Colon (tissue), 2 donors: ENCODE measurements around the gene DPM3.
"Not testable (repeated sequence)": the region's sequence is repeated elsewhere in the genome, so short reads cannot be mapped to it uniquely, and the experiment has no call there.

Experiments
- FAIRE-seq: peaks from 2 replicates; lab custom pipeline; 2012; peaks lifted over from hg19 to GRCh38; lab: Jason Lieb, UNC
- donor health status: control.
- donor health status: control.

The DPM3 gene

DNA sequence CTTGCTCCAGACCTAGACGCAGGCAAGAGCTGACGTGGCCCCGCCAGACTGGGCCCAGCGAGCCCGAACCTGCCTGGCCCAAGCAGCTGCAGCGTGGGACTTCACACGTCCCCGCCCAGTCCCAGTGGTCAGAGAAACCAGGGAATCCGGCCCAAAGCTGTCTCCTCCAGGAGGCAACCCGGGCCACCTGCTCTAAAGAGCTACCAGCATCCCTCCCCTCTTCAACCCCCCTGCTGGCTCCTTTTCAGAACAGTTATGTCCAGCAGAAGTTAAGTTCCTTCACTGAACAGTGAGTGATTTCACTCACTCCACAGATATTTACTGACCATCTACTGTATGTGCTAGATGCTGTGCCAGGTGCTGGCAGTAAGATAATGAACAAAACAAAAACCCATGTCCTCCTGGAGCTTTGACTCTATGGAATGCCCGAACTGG, 14.8 kb downstream of the DPM3 start:
- no peak for FAIRE-seq

- no peak for FAIRE-seq
These were observed 15.5 kb downstream of the DPM3 start for GRCh38 chr1:155124503-155125463.

- no peak for FAIRE-seq
These were observed 16.5 kb downstream of the DPM3 start for GRCh38 chr1:155123801-155124200.

DNA sequence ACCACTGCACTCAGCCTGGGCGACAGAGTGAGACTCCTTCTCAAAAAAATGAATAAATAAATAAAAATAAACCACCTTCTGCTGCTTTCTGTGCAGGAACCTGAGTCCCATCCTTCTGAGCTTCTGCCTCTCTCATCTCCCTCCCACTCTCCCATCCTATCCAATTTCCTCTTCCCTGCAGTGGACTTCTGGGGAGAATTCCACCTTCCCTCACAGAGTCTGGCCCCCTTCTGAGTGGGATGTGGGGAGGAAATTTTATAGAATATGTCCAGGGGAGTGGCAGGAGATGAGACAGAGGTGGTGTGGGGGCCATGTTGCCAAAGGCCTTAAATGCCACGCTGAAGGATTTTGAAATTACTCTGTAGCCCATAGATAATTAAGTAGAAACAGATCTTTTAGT, 18.0 kb downstream of the DPM3 start:
- FAIRE-seq, result no peak

DNA sequence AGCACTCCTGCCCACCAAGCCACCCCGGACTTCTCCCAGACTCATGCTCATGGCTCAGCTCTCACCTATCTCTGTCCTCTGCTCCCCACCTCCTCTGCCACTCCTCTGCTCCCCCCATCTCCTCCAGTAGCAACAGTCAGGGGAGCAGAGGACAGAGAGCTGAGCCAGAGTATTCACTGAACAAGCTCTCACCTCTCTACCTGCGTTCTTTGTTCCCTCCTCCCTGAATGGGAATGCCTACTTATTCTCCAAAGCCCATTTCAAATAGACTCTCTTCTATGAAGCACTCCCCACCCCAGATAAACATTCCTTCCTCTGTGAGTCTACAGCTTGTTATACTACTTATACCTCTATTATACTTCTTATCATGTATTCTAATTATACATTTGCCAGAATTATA, 19.1 kb downstream of the DPM3 start:
- no peak for FAIRE-seq

- no peak for FAIRE-seq
These were observed 20.1 kb downstream of the DPM3 start for GRCh38 chr1:155120253-155120652.

DNA sequence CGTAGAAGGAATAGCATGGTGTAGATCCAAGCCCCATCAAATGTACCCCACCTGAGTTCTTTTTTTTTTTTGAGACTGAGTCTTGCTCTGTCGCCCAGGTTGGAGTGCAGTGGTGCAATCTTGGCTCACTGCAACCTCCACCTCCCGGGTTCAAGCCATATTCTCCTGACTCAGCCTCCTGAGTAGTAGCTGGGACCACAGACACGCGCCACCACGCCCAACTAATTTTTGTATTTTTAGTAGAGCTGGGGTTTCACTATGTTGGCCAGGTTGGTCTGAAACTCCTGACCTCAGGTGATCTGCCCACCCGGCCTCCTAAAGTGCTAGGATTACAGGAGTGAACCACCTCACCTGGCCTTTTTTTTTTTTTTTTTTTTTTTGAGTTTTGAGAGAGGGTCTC, 22.2 kb downstream of the DPM3 start:
- not testable (repeated sequence) for FAIRE-seq

GRCh38 chr1:155117610-155118009, 22.7 kb downstream of the DPM3 start:
- FAIRE-seq, result no peak

DNA sequence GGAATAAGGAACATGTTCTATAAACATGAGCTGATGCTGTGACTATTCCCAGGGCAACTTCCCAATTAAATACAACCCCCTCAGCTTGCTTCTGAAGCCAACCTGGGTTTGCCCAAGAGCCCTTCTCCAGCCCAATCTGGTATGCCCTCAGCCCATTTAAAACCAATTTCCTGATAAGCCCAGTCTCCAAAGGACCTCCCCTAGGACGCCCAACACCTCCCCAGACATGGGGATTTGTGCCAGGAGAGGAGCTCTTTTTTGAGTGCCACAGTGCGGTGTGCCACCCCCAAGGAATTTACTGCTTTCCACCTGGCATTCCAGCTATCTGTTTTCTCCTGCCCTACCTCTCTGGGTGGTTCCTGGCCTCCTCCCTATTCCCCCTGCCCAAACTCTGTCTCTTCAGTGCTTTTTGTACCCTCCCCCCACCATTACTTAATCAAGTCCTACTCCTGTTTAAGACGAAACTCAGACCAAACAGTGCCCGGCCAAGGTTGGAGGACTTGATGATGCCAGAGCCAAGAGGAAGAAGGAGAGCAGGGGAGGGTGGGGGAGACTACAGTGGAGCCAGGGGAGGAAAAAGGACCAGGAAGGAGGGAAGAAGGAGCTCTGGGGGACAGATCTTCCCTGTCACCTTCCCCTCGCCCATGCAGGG, 24.1 kb downstream of the DPM3 start:
- FAIRE-seq, result no peak

GRCh38 chr1:155113450-155113980, 26.8 kb downstream of the DPM3 start:
- no peak for FAIRE-seq

GRCh38 chr1:155110826-155111225, 29.5 kb downstream of the DPM3 start:
- FAIRE-seq, result no peak

DNA sequence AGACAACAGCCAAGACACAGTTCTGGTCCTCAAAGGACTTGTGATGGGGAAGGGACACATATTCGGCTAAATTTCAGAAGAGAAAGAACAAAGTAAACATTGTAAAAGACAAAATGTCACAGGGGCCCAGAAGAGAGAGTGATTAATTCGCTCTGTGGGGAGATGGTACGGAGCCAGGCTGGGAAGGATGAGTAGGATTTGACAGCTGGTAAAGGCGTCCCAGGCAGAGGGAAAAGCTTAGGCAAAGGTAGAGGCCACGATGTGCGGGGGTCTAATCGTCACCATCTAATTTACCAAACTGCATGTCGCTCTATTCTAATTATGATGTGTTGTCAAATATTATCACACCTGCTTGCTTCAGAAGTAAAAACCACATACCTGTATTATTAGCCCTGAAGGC, 29.9 kb downstream of the DPM3 start:
- FAIRE-seq, result no peak

DNA sequence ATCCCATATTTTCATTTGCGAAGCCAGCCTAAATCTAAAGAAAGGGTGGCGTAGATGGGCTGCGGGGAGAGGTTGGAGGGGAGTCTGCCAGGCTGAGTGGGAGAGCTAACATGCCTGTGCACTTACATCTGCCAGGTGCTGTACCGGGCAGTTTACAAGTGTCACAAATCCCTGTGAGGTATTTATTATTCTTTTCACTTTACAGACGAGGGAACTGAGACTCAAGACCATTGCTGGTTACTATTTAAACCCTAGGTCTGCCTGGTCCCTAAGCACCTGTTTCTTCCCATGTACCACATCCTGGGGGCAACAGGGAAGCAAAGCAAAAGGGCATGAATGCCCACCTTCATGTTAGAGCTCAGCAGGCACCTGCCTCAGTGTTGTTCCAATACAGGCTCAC, 32.0 kb downstream of the DPM3 start:
- FAIRE-seq, result no peak

DNA sequence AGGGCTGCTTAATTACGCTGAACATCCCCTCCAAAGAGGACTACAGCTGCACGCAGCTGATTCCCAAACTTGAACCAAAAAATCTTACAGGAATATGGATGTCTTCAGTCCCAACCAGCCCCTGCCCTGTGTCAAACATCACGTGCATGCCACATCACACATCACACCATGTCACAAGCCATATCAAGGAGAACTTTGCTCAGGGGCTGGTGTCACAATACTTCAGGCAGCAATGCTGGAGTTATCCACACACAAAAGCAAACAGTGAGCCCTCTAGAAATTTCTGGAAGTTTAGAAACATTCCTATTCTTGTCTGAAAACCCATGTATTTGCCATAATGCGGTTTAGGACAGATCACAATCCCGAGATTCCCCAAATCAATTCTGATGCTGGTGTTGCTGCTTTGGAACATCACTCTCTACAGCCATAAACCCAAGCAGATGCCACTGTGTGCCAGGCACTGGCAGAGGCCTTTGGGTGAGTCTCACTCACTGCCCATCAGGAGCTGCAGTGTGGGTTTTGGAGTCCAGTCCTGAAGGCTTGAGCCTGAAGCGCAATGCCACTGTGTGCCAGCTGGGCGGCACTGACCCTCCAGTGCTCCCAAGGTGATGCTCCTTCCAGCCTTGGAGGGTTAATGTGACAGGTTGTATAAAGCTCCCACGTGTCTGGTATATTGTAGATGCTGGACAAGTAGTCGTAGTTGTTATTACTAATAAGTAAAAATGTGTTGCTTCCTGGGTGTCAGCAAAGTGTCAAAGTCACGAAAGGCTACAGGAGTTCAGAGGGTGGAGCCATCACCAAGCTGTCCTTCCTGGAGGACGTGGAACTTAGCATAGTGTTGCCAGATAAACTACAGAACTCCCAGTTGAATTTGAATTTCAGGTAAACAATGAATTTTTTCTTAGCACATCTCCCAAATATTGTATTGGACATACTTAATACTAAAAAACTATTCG, 32.7 kb downstream of the DPM3 start:
- no peak for FAIRE-seq

GRCh38 chr1:155106862-155107261, 33.5 kb downstream of the DPM3 start:
- FAIRE-seq, result no peak

DNA sequence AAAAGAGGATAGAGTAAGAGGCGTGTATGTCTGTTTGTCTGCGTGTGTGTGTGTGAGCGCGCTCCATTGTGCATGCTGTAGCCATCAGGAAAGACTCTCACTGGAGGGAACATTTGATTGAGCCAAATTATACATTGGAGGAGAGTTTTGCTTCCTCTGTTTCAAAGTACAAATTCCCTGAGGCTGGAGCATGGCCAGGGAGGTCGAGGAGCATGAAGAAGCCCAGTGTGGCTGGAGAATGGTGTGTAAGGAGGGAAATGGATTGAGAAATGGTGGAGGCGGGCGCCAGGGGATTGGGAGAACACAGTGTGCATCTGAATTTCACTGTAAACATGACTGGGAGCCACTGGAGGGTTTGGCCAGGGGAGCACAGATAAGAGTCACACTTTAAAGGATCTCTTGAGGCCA, 34.7 kb downstream of the DPM3 start:
- no peak for FAIRE-seq

GRCh38 chr1:155104605-155105534, 35.5 kb downstream of the DPM3 start:
- no peak for FAIRE-seq

DNA sequence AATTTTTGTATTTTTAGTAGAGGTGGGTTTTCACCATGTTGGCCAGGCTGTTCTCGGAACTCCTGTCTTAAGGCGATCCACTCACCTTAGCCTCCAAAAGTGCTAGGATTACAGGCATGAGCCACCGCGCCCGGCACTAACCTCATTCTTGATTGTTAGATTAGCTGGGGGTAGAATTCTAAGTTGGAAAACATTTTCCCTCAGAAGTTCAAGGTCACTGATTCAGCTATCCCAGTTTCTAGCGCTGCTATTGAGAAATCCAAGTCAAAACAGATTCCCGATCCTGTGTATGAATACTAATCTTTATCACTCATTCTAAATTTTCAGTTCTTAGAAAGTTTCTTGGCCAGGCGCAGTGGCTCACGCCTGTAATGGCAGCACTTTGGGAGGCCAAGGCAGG, 37.0 kb downstream of the DPM3 start:
- FAIRE-seq, result no peak

DNA sequence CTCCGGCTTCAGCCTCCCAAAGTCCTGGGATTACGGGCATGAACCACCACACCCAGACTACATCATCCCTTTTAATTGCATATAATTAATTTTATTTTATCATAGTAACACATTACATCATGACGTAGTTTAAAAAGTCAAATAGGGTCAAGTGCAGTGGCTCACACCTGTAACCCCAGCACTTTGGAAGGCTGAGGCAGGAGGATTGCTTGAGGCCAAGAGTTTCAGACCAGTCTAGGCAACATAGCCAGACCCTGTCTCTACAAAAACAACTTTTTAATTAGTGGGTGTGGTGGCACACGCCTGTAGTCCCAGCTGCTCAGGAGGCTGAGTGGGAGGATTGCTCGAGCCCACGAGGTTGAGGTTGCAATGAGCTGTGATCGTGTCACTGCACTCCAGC, 41.0 kb downstream of the DPM3 start:
- FAIRE-seq, result no peak

DNA sequence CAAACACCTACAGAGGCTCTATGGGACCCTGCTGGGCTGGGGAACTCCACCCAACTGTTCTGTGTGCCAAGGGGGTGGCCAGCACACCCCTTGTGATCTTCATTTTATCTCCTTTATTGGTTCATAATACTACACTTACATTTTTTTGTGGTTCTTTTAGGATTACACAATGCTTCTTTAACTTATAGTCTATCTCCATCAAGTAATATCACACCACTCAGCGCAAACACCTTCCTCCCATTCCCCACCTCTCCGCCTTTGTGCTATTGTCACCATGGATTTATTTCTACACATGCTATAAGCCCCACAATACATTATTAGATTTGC, 45.7 kb downstream of the DPM3 start:
- no peak for FAIRE-seq
